Endodermal cell (in vitro differentiated cells): ENCODE measurements around the gene SPATA2L. TPM values are rescaled to one million over a fixed set of nuclear protein-coding genes. Genes with fewer than 3 reads are reported as not detected.
A peak's percentile ranks its signal among the peaks of the same experiment; 100 is the strongest.
"Not testable (repeated sequence)": the region's sequence is repeated elsewhere in the genome, so short reads cannot be mapped to it uniquely, and the experiment has no call there.

ENCODE experiments used
- DNase-seq: peaks from one replicate; pipeline ENCODE4 v3.0.0-alpha.2; 2017
- H3K27ac ChIP-seq: 2 replicates; pipeline ENCODE4 v1.5.1; 2013; ENCODE audit warnings: mild to moderate bottlenecking, low read depth, low read length, moderate library complexity
- H3K27me3 ChIP-seq: 2 replicates; pipeline ENCODE4 v1.6.1; 2013; ENCODE audit warnings: mild to moderate bottlenecking, low read length, moderate library complexity; ENCODE audit not compliant: insufficient read depth, control insufficient read depth, poor library complexity, severe bottlenecking
- H3K36me3 ChIP-seq: 2 replicates; pipeline ENCODE4 v1.7.0; 2013; ENCODE audit warnings: mild to moderate bottlenecking, low read length, moderate library complexity; ENCODE audit not compliant: control insufficient read depth, insufficient read depth
- H3K4me1 ChIP-seq: one replicate; pipeline ENCODE4 v1.7.0; 2013; ENCODE audit warnings: low read length; ENCODE audit not compliant: control insufficient read depth, insufficient read depth
- H3K4me3 ChIP-seq: 2 replicates; pipeline ENCODE4 v1.5.1; 2013; ENCODE audit warnings: mild to moderate bottlenecking, low read length, moderate library complexity
- H3K9ac ChIP-seq: 2 replicates; pipeline ENCODE4 v1.6.1; 2013; ENCODE audit warnings: mild to moderate bottlenecking, low read length, moderate library complexity; ENCODE audit not compliant: poor library complexity, severe bottlenecking; ENCODE audit errors: extremely low read depth
- H3K9me3 ChIP-seq: 2 replicates; pipeline ENCODE4 v1.6.1; 2013; ENCODE audit warnings: mild to moderate bottlenecking, low read length, moderate library complexity; ENCODE audit not compliant: control insufficient read depth
- H3K27ac Mint-ChIP-seq: 2 replicates; pipeline ENCODE4 v1.8.0; 2020; ENCODE audit warnings: mixed read lengths
- H3K27me3 Mint-ChIP-seq: 2 replicates; pipeline ENCODE4 v1.8.0; 2021; ENCODE audit warnings: mild to moderate bottlenecking, mixed read lengths; ENCODE audit not compliant: insufficient read depth
- H3K36me3 Mint-ChIP-seq: 2 replicates; pipeline ENCODE4 v1.8.0; 2020; ENCODE audit warnings: low read depth, mixed read lengths
- H3K4me1 Mint-ChIP-seq: 2 replicates; pipeline ENCODE4 v1.8.0; 2020; ENCODE audit warnings: mixed read lengths
- H3K4me3 Mint-ChIP-seq: 2 replicates; pipeline ENCODE4 v1.8.0; 2020; ENCODE audit warnings: mild to moderate bottlenecking, moderate library complexity, mixed read lengths
- H3K9me3 Mint-ChIP-seq: 2 replicates; pipeline ENCODE4 v1.8.0; 2020; ENCODE audit warnings: mild to moderate bottlenecking, mixed read lengths
- WGBS, 2 experiments: methylation state at CpG; one replicate each; pipeline versions ENCODE4 v1.1.5 to v1.1.7; 2013; ENCODE audit warnings: missing lambda C conversion rate in 2 of 2, mixed read lengths in 1 of 2; ENCODE audit not compliant: insufficient coverage in 1 of 2, insufficient read length in 1 of 2; 5-methylcytosine and 5-hydroxymethylcytosine counted together
- total RNA-seq, 2 donors: library from RNA; stranded (reverse); fragmentation: NEBNext Ultra II Directional in 1 of 2; extraction: Animal tissue kit (Norgen Biotek cat#: 25700) in 1 of 2; gene quantifications; 2 replicates in 1 of 2; 3 replicates in 1 of 2; pipeline ENCODE4 v1.2.1, GENCODE V29; 2021
- TF ChIP-seq, protein P1 (sequence below): fragments of 200-600 bp; sonication (generic); conservative IDR thresholded peaks from 2 replicates; pipeline ENCODE4 v1.5.0; 2021; ENCODE audit warnings: antibody characterized with exemption, mild to moderate bottlenecking

The SPATA2L gene
- total RNA-seq, 2 donors from 2014 or later, result 22.9 to 28.8 TPM

DNA sequence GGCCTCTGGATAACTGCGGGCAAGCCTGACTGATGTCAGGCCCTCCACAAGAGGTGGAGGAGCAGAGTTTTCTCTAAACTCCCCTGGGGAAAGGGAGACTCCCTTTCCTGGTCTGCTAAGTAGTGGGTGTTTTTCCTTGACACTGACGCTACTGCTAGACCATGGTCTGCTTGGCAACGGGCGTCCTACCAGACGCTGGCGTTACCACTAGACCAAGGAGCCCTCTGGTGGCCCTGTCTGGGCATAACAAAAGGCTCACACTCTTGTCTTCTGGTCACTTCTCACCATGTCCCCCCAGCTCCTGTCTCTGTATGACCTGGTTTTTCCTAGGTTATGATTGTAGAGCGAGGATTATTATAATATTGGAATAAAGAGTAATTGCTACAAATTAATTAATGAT lies 34.5 kb downstream of the SPATA2L start:
- not testable (repeated sequence) for H3K4me1 Mint-ChIP-seq, H3K4me3 ChIP-seq, H3K27ac ChIP-seq, H3K4me3 Mint-ChIP-seq, H3K27me3 ChIP-seq, H3K27ac Mint-ChIP-seq, H3K9ac ChIP-seq, H3K4me1 ChIP-seq, H3K27me3 Mint-ChIP-seq
- Mint-ChIP-seq H3K9me3 (peaks cover 52% of the 10 kb centered on the region), H3K36me3 (peaks cover 69% of the 10 kb centered on the region)
- H3K9me3 ChIP-seq, result peaks cover 25% of the 10 kb centered on the region
- WGBS, 2 experiments, result 46 to 74% methylated on average over 5 of the region's 7 CpGs
- TF ChIP-seq, protein P1, sequence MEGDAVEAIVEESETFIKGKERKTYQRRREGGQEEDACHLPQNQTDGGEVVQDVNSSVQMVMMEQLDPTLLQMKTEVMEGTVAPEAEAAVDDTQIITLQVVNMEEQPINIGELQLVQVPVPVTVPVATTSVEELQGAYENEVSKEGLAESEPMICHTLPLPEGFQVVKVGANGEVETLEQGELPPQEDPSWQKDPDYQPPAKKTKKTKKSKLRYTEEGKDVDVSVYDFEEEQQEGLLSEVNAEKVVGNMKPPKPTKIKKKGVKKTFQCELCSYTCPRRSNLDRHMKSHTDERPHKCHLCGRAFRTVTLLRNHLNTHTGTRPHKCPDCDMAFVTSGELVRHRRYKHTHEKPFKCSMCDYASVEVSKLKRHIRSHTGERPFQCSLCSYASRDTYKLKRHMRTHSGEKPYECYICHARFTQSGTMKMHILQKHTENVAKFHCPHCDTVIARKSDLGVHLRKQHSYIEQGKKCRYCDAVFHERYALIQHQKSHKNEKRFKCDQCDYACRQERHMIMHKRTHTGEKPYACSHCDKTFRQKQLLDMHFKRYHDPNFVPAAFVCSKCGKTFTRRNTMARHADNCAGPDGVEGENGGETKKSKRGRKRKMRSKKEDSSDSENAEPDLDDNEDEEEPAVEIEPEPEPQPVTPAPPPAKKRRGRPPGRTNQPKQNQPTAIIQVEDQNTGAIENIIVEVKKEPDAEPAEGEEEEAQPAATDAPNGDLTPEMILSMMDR, result peak; percentile 65
- H3K36me3 ChIP-seq, result peaks cover 41% of the 10 kb centered on the region
- DNase-seq, result peak; percentile 73

DNA sequence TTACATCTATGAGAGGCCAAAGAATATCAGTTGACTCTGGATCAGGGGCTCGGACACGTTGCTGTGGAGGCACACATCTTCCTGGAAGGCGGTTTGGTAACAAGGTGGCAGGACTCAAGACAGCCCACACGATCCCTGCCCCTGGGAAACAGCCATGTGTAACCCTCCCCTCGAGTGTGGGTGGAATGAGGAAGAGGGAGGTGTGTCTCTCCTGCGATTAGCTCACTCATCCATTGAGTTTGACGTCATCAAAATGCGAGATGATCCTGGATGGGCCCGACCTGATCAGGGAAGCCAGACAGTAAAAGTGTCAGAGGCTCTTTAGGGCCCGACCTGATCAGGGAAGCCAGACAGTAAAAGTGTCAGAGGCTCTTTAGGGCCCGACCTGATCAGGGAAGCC lies 37.3 kb downstream of the SPATA2L start:
- H3K36me3 Mint-ChIP-seq, result peaks cover 83% of the 10 kb centered on the region
- H3K27ac Mint-ChIP-seq, H3K4me3 Mint-ChIP-seq: not testable (repeated sequence)

DNA sequence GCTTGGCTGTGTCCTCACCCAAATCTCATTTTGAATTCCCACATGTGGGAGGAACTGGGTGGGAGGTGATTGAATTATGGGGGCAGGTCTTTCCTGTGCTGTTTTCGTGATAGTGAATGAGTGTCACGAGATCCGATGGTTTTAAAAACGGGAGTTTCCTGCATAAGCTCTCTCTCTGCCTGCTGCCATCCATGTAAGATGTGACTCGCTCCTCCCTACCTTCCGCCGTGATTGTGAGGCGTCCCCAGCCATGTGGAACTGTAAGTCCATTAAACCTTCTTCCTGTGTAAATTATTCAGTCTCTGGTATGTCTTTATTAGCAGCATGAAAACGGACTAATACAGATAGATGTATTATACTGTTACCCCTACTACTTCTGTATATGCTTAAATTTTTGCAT lies 40.3 kb downstream of the SPATA2L start:
- Mint-ChIP-seq H3K4me3 (no peak overlapping the region), H3K27me3 (no peaks in the 10 kb centered on the region), H3K9me3 (peaks cover 44% of the 10 kb centered on the region), H3K27ac (no peak overlapping the region), H3K36me3 (peaks cover 74% of the 10 kb centered on the region), H3K4me1 (peaks cover 5% of the 10 kb centered on the region)
- Histone ChIP-seq H3K9ac (no peak overlapping the region), H3K4me1 (no peaks in the 10 kb centered on the region), H3K9me3 (peaks cover 29% of the 10 kb centered on the region), H3K4me3 (no peak overlapping the region), H3K27me3 (no peaks in the 10 kb centered on the region), H3K36me3 (peaks cover 56% of the 10 kb centered on the region), H3K27ac (no peak overlapping the region)
- WGBS, 2 experiments, result 96 to 100% methylated on average over 7 to 9 of the region's 9 CpGs
- no peak for DNase-seq
- TF ChIP-seq, protein P1, result no peak

More for the DNA sequence above, 37.3 kb downstream of the SPATA2L start:
- not testable (repeated sequence) for DNase-seq, H3K4me1 ChIP-seq, H3K27me3 Mint-ChIP-seq, H3K27ac ChIP-seq, H3K9ac ChIP-seq, H3K4me1 Mint-ChIP-seq, H3K4me3 ChIP-seq, H3K27me3 ChIP-seq
- Histone ChIP-seq H3K36me3 (peaks cover 62% of the 10 kb centered on the region), H3K9me3 (peaks cover 34% of the 10 kb centered on the region)
- WGBS, 2 experiments, result 94% methylated on average over 9 to 10 of the region's 11 CpGs
- H3K9me3 Mint-ChIP-seq, result peaks cover 54% of the 10 kb centered on the region

DNA sequence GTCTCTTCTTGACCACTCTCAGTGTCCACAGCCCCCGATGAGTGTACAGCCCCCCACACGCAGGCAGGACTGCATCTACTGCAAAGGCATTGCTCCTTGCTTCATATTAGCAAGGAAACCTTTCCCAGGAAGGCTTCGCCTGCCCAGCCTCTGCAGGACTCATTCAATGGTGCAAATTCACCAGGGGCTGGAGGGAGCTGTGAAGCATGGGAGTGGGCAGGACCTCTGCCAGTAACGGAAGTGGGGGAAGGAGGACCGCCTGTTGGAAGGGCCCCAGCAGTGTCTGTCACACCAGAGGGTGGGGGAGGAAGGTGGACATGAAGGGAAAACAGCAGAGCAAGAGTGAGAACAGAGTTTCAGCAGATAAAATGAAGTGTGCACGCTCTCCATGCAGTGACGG lies 41.4 kb downstream of the SPATA2L start:
- Histone ChIP-seq H3K9ac (no peak overlapping the region), H3K9me3 (peaks cover 20% of the 10 kb centered on the region), H3K36me3 (peaks cover 52% of the 10 kb centered on the region), H3K27me3 (no peaks in the 10 kb centered on the region), H3K4me3 (no peak overlapping the region), H3K27ac (no peak overlapping the region), H3K4me1 (no peaks in the 10 kb centered on the region)
- Mint-ChIP-seq H3K4me1 (peaks cover 5% of the 10 kb centered on the region), H3K27me3 (no peaks in the 10 kb centered on the region), H3K36me3 (peaks cover 70% of the 10 kb centered on the region), H3K27ac (no peak overlapping the region), H3K9me3 (peaks cover 34% of the 10 kb centered on the region), H3K4me3 (no peak overlapping the region)
- DNase-seq, result no peak
- TF ChIP-seq, protein P1, result no peak
- WGBS, 2 experiments, result 94 to 98% methylated on average over 5 to 7 of the region's 7 CpGs
